D721Med (cell line): ENCODE data around the gene TBATA.

ENCODE experiments used
- DNase-seq: peaks from one replicate; pipeline ENCODE4 v3.0.0; 2011; ENCODE audit warnings: low spot score; ENCODE audit not compliant: insufficient read length
- FAIRE-seq: peaks from 2 replicates; lab custom pipeline; 2011; peaks lifted over from hg19 to GRCh38; lab: Jason Lieb, UNC
- TF ChIP-seq, protein P1 (sequence below): IDR thresholded peaks from 2 replicates; pipeline ENCODE4 v1.5.1; 2012; ENCODE audit warnings: mild to moderate bottlenecking, control low read depth; ENCODE audit not compliant: insufficient read depth; ENCODE audit errors: missing control alignments

TBATA gene

DNA sequence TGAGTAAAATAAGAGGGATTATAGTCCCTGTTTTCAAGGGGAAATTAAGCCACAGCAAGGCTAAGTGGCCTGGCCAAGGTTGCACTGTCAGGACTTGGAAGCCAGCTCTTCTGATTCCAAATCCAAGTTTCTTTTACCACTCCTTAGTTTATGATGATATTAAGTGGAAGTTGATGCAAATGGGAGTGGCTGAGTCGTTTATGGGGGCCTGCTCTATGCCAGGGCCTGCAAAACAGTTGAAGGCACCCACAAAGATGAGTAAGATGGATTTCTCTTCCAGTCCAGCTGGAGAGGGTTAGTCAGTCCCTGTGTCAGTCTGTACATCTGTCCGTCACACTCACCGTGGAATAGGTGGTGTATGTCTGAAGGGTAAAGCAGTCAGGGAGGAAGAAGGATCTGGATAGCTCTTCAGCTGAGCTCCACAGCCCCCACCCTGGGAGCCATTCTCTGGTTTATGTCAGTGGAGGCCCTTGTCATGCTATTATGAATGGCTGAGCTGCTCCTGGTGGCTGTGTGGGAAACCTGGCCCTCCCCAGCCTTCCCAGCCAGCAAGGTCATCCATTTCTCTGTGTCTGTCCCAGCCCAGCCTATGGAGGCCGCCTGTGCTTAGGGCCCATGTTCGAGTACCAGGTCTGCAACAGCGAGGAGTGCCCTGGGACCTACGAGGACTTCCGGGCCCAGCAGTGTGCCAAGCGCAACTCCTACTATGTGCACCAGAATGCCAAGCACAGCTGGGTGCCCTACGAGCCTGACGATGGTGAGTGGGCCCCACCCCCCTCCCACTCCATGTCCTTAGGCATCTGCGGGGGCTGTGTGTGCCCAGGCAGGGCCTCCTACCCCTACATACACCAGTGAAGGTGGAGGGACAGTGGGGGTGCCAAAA is 44.5 kb downstream of the TBATA start:
- FAIRE-seq = no peak
- TF ChIP-seq, protein P1, sequence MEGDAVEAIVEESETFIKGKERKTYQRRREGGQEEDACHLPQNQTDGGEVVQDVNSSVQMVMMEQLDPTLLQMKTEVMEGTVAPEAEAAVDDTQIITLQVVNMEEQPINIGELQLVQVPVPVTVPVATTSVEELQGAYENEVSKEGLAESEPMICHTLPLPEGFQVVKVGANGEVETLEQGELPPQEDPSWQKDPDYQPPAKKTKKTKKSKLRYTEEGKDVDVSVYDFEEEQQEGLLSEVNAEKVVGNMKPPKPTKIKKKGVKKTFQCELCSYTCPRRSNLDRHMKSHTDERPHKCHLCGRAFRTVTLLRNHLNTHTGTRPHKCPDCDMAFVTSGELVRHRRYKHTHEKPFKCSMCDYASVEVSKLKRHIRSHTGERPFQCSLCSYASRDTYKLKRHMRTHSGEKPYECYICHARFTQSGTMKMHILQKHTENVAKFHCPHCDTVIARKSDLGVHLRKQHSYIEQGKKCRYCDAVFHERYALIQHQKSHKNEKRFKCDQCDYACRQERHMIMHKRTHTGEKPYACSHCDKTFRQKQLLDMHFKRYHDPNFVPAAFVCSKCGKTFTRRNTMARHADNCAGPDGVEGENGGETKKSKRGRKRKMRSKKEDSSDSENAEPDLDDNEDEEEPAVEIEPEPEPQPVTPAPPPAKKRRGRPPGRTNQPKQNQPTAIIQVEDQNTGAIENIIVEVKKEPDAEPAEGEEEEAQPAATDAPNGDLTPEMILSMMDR = no peak
- no peak for DNase-seq

DNA sequence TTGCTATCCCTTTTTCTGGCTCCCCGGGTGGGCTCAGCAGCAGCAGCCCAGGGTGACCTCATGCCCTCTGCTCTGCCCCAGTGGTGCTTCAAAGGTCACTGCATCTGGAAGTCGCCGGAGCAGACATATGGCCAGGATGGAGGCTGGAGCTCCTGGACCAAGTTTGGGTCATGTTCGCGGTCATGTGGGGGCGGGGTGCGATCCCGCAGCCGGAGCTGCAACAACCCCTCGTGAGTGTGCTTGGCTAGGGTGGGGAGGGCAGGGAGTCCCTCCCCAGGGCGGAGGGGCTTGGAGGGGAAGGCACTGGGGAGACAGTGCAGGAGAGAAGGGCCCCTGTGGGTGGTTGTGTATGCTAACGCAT is 46.4 kb downstream of the TBATA start:
- FAIRE-seq (no peak), DNase-seq (no peak)
- TF ChIP-seq, protein P1 = no peak

DNA sequence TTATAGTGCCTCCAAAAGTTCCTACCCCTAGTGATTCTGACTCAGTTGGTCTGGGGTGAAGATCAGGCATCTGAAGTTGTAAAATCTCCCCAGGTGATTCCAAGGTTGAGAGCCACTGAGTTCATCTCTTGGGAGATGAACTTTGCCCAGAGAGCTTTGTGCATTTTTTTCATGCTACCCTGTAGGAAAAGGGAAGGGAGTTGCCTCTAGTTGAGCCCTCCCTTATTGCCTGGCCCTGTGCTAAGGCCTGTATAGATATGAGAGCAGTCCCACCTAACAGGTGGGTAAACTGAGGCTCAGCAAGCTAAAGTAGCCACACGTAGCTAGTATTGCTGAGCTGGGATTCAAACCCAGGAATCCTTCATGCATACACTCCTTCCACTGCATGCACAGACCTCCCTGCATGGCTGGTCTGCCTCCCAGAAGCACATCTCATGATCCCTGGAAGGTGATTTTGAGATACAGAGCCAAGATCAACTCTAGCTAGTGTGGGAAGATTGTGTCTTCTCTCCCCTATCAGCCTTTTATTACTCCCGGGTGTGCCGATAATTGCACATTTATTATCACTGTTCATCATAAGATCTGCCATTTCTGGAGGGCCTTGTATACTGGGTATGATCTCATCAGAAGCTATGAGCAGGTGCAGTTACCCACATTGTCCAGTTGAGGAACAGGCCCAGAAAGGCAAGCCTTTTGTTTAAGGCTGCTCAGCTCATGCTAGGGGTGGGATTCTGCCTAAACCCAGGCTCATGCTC is 47.0 kb downstream of the TBATA start:
- TF ChIP-seq, protein P1 = no peak
- DNase-seq = no peak
- no peak for FAIRE-seq

DNA sequence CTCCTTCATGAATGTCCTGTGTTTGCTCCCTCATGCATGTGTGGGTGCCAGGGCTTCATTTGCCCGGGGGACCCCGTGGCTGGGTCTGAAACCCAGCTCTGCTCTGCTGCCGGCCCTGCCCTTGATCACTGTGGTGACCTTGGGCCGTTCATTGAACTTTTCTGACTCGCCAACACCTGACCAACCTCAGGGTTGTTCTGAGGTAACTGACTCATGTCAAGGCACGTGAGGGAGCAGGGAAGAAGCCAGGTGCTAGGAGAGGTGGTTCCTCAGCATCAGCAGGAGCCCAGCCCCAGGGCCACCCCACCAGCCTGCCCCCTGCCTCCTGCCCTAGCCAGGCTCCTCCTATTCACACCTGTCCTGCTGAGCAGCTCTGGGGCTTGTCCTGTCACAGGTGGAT is 47.9 kb downstream of the TBATA start:
- DNase-seq (no peak), FAIRE-seq (no peak)
- TF ChIP-seq, protein P1 = no peak

DNA sequence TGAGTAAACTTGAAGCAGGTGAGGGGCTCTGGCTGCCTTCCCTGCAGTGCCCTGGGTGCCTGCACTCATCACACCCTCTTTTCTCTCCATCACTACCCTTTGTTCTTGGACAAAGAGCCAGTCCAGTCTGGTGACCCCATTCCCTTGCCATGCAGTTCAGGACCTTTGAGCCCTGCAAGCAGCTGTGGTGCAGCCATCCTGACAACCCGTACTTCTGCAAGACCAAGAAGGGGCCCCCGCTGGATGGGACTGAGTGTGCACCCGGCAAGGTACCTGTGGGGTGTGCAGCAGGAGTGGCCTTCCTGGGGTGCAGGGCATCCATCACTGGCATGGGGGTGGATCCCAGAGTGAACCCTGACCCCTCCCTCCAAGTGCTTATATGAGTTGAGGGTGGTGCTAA is 48.7 kb downstream of the TBATA start:
- TF ChIP-seq, protein P1 = no peak
- DNase-seq (no peak), FAIRE-seq (no peak)

DNA sequence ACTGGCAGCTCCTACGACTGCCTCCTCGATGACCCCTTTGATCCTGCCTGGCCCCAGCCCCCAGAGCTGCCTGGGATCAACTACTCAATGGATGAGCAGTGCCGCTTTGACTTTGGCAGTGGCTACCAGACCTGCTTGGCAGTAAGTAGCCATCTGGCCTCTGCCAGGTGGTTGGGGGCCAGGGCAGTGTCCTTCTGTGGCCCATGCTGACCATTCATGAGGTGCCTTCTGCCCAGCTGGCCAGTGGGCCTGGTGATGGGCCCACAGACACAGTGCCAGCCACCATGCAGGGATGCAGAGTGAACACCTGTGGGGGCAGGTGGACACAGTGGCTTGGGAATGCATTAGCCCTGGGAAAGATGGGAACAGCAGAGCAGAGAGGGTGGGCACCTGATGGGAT is 50.0 kb downstream of the TBATA start:
- TF ChIP-seq, protein P1 = no peak
- DNase-seq (no peak), FAIRE-seq (no peak)
